ENCODE measurements around the gene ARPP21. TPM values are rescaled to one million over a fixed set of nuclear protein-coding genes. Genes with fewer than 3 reads are reported as not detected.
A peak's percentile ranks its signal among the peaks of the same experiment; 100 is the strongest.

Gene ARPP21
- polyA plus RNA-seq, 6 donors from 2014 or later = 0.82 to 1.4 TPM; not detected in 4

DNA sequence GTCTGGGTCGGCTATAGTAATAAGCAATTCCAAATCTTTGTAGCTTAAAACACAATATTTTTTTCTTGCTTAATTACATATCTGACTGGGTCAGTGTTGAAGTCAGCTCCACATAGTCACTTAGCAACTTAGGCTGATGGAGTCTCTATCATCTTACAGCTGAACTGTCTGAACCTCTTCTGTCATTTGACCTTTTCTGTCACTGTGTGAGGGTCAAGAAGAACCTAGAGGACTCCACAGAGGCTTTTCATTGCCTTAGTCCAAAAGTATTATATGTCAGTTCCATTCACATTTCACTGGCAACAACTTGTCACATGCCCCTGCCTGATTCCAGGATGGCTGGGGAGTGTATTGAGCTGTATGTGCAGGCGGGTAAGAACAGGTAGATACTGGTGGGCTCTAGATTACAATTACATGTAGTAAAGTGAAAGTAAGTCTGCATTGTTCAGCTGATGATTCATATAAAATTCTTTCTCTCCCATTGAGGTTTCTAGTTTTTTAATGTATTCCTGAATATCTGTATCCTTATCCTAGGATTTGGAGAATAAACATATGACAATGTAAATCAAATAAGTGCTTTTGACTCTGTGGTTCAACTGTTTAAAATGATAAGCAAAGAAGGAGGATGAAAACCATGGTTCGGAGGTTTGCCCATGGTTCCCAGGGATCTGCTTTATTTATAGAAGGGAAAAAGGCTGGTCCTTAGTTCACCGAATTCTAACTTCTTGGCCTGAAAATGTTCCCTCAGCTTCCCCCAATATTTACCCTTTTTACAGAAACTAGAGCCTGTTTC lies 5.8 kb upstream of the ARPP21 start:
- no peak for DNase-seq
- Mint-ChIP-seq H3K4me3 (no peak overlapping the region), H3K4me1 (peaks cover 0 to 1% (median 1%) of the 10 kb centered on the region in 3 donors), H3K9me3 (peaks cover 0 to 6% (median 0%) of the 10 kb centered on the region in 7 donors), H3K27me3 (peaks cover 6 to 8% (median 6%) of the 10 kb centered on the region in 3 donors), H3K36me3 (no peaks in the 10 kb centered on the region), H3K27ac (no peak overlapping the region)
- no peak for ATAC-seq (ENCODE audit: low read depth in 2 of 2)

DNA sequence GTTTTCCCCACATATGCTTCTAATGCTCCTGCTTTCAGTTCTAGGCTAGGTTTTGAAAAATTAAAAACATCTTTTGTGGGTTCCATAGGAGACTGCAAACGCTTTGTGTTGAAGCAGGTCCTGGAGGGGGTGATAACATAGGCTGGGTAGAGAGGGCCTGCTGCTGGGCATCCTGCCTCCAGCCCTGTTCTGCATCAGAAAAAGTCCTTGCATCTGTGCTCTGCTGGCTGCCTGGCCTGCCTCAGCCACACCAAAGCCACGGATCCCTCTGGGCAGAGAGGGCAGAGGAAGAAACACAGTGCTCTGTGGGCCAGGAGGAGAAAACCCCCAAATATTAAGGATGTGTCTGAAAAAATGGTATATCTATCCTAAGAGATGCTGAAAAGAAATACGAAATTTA lies 3.9 kb upstream of the ARPP21 start:
- H3K4me3 Mint-ChIP-seq = no peak overlapping the region
- DNase-seq (no peak), ATAC-seq (ENCODE audit: low read depth in 2 of 2) (no peak)
- peaks cover 0 to 6% (median 0%) of the 10 kb centered on the region in 7 donors for H3K9me3 Mint-ChIP-seq
- peaks cover 21 to 25% (median 23%) of the 10 kb centered on the region in 3 donors for H3K27me3 Mint-ChIP-seq
- no peak overlapping the region for H3K27ac Mint-ChIP-seq
- peaks cover 11 to 19% (median 16%) of the 10 kb centered on the region in 3 donors for H3K4me1 Mint-ChIP-seq
- H3K36me3 Mint-ChIP-seq = no peaks in the 10 kb centered on the region

DNA sequence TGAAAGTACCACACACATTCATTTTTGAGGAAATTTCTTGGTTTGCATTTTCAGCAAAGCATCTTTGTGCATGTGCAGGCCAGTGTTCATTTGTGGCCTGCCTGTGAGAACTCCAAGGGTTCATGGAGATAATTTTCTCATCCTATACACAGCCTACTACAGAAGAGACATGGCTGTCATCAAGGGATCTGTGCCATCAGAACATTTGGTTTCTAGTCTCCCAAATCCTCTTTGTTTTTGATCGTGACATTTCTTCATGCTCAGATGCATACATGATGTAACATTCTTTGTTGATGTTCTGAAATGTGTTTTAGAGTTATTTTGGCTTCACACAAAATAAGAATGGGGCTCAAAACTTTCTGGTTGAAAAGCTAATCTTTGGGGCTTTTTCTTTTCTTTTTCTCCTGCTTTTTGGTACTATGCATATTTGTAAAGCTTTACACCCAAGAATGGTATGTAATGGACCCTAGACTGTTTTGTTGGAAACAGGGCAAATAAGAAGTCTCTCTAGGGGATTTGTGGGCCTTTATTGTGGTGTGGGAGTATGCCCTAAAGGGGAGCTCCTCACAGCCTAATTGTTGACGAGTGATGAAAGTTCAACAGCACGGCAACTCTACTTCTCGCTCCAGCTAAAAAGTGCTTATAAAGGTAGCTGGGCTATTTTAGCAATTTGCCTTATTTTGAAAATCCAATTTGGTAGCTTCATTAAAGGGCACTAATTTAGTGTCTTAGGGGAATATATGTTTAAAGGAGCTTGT lies 3.2 kb upstream of the ARPP21 start:
- Mint-ChIP-seq H3K27me3 (peaks cover 28 to 32% (median 29%) of the 10 kb centered on the region in 3 donors), H3K27ac (no peak overlapping the region), H3K4me1 (peaks cover 14 to 26% (median 19%) of the 10 kb centered on the region in 3 donors), H3K4me3 (no peak overlapping the region), H3K9me3 (peaks cover 0 to 6% (median 0%) of the 10 kb centered on the region in 7 donors), H3K36me3 (no peaks in the 10 kb centered on the region)
- ATAC-seq (ENCODE audit: low read depth in 2 of 2) = no peak
- no peak for DNase-seq

DNA sequence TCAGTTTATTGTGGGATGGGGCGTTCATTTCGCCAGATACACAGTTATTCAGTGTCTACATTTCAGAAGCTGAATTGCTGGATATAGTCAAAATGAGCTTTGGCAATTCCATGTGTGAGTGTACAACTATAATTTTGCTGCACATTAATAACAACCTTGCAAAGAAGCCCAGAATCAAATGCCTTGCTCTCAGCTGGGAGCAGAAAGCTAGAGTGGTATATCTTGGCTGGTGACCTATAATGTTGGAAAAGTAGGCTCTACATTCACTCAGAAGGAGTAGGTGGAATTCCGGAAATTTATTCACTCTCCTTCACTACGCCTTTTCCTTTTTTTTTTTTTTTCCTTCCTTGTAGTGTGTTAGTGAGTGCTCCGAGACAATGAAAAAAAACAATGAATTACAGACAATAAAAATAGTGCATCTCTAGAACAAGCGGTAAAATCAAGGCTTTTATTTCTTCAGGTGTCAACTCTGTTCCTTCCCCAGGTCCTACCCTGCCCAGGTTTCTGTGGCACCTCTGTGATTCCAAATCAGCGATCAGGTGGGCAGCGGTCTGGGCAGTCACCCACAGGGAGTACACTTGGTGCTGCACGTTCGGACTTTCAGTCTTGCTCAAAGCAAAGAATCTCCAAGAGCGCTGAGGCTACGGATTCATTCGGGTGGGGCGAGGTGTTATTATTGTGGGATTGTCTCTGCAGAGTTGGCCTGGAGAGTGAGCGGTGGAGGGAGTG lies 910 bp upstream of the ARPP21 start:
- Mint-ChIP-seq H3K4me1 (peaks cover 17 to 33% (median 29%) of the 10 kb centered on the region in 3 donors), H3K27ac (peak overlapping the region in 1 of 6 donors; percentile 28), H3K4me3 (peak overlapping the region; percentile 68 to 100 (median 87)), H3K27me3 (peaks cover 29 to 35% (median 34%) of the 10 kb centered on the region in 3 donors), H3K36me3 (no peaks in the 10 kb centered on the region), H3K9me3 (peaks cover 0 to 6% (median 0%) of the 10 kb centered on the region in 7 donors)
- DNase-seq (no peak), ATAC-seq (ENCODE audit: low read depth in 2 of 2) (no peak)

DNA sequence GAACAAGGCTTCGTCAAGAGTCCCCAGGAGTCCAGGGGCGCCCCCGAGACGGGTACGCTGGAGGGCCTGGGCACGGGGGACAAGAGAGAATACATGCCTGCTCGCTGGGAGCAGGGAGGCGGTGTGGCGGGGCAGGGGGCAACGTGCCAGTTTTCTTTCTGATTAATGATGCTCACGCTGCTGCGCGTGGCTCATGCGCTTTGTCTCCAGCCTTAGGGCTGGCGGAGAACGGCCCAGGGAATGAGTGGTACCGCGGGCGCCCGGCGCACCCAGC lies 408 bp upstream of the ARPP21 start:
- no peaks in the 10 kb centered on the region for H3K36me3 Mint-ChIP-seq
- H3K4me3 Mint-ChIP-seq = peak overlapping the region; percentile 68 to 100 (median 87)
- H3K27ac Mint-ChIP-seq = no peak overlapping the region
- peaks cover 17 to 33% (median 29%) of the 10 kb centered on the region in 3 donors for H3K4me1 Mint-ChIP-seq
- DNase-seq (no peak), ATAC-seq (ENCODE audit: low read depth in 2 of 2) (peak in 1 of 2 donors; percentile 42)
- H3K9me3 Mint-ChIP-seq = peaks cover 0 to 6% (median 0%) of the 10 kb centered on the region in 7 donors
- H3K27me3 Mint-ChIP-seq = peaks cover 29 to 35% (median 34%) of the 10 kb centered on the region in 3 donors

DNA sequence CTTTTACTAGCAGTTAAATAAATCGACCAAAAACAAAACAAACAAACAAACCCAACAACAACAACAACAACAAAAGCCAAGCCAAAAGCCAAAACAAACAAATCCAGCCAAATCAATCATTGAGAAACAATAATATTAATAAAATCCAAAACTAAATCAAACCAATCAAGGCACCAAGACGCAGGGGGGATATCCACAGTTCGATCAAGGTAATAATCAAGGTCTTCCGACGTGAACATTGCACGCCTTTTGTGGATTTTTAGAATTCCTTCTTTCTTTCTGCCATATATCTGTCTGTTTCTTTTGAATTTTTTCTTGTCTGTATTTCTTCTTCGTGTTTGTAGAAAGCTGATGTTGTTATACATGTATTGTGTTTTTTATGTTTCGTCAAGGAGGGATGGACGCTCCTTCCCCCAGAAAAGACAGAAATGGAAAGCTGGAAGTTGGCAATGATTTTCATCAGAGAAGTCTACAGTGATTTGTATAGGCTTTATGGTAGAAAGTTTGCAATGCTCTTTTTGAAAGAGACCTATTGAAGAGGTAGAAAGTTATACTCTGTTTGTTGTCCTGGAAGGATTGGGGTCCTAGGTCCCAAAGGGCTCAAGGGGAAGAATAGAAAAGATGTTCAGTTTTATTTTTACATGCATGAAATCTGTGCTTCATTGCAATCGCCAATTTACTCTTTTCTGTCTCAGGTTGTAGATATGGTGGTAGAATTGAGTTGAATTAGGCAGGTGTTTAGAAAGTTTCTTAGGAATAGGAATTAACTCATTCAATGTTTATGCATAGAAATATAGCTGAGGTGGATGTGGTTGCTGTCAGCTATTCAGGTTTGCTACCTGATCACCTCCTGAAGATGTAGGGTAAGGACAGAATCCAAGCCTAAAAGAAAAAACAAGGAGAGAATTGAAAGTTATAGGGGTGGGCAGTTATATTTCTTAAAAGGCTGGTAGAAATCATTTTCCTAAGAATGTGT lies 1.2 kb downstream of the ARPP21 start:
- H3K27ac Mint-ChIP-seq = no peak overlapping the region
- peaks cover 17 to 33% (median 29%) of the 10 kb centered on the region in 3 donors for H3K4me1 Mint-ChIP-seq
- no peak for DNase-seq
- H3K27me3 Mint-ChIP-seq = peaks cover 29 to 35% (median 34%) of the 10 kb centered on the region in 3 donors
- no peak for ATAC-seq (ENCODE audit: low read depth in 2 of 2)
- no peaks in the 10 kb centered on the region for H3K36me3 Mint-ChIP-seq
- peak overlapping the region; percentile 80 to 100 (median 92) for H3K4me3 Mint-ChIP-seq
- peaks cover 0 to 6% (median 0%) of the 10 kb centered on the region in 7 donors for H3K9me3 Mint-ChIP-seq

DNA sequence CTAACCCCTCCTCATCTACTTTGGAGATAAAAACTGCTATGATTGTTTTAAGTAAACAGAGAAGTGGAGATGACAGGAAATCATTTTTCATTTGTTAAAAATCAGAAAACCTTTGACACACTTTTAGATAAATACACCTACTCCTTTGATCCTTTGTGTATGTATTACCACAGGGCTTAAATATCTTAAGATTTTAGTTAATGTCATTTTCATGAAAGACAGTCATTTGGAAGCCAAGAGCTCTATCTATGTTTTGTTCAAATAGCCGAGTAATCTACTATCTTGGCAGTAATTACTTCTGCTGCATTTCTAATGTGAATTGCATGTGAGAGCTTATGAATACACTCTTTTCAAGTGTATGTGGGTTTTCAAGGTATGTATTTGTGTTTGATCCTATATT lies 2.0 kb downstream of the ARPP21 start:
- no peak overlapping the region for H3K27ac Mint-ChIP-seq
- H3K4me1 Mint-ChIP-seq = peaks cover 17 to 33% (median 29%) of the 10 kb centered on the region in 3 donors
- no peaks in the 10 kb centered on the region for H3K36me3 Mint-ChIP-seq
- H3K9me3 Mint-ChIP-seq = peaks cover 0 to 6% (median 0%) of the 10 kb centered on the region in 7 donors
- ATAC-seq (ENCODE audit: low read depth in 2 of 2) (no peak), DNase-seq (no peak)
- peak overlapping the region in 5 of 8 donors; percentile 5 to 100 (median 88) for H3K4me3 Mint-ChIP-seq
- H3K27me3 Mint-ChIP-seq = peaks cover 29 to 35% (median 34%) of the 10 kb centered on the region in 3 donors

DNA sequence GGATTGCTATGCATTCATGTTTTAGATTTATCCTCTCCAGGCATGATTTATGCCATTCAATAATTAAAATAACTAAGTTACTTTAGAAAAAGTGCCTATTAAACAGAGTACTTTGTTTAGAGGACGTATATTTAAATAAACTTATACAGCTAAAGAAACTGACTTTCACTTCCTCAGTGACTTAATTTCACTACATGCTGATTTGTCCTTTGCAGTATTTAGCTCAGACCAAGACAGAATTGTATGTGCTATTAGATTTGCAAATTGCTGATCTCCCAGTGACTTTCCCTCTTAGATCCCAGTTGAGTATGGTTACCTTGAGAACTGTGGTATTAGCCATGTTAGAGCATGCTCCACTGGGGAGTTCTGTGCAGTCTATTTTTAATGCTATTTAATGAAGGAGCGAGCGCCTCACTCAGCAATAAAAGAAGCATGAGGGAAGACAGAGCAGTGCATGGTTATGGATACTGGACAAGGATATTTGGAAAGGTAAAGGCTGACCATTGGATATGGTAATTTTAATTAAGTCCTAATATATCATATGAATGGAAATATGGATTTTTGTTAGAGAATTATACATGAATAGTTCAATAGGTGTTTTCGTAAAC lies 2.7 kb downstream of the ARPP21 start:
- Mint-ChIP-seq H3K36me3 (no peaks in the 10 kb centered on the region), H3K27me3 (peaks cover 29 to 35% (median 34%) of the 10 kb centered on the region in 3 donors), H3K4me3 (peak overlapping the region in 4 of 8 donors; percentile 4 to 55 (median 46)), H3K4me1 (peaks cover 17 to 33% (median 29%) of the 10 kb centered on the region in 3 donors), H3K27ac (peak overlapping the region in 1 of 6 donors; percentile 17), H3K9me3 (peaks cover 0 to 6% (median 0%) of the 10 kb centered on the region in 7 donors)
- peak; percentile 33 to 38 for ATAC-seq (ENCODE audit: low read depth in 2 of 2)
- no peak for DNase-seq

DNA sequence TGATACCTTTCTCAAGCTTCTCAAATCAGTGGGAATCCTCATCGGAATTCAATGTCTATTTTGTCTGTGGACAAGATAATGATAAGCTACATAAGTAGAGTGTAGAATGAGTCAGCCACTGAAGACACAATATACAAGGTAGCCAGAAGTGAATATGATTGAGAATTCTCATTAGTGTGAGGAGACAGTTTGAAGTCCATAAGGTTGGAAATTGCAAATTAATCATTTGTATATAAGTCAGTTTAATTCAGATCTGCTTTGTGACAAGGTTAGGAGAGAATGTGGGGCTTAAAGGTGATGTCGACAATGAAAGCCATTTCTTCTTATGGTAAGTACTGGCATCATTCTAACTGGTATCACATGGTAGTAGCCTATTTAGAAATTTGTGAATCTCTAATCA lies 4.2 kb downstream of the ARPP21 start:
- H3K9me3 Mint-ChIP-seq = peaks cover 0 to 4% (median 0%) of the 10 kb centered on the region in 7 donors
- H3K27ac Mint-ChIP-seq = no peak overlapping the region
- H3K27me3 Mint-ChIP-seq = peaks cover 24 to 28% (median 27%) of the 10 kb centered on the region in 3 donors
- DNase-seq (no peak), ATAC-seq (ENCODE audit: low read depth in 2 of 2) (no peak)
- peaks cover 17 to 32% (median 28%) of the 10 kb centered on the region in 3 donors for H3K4me1 Mint-ChIP-seq
- no peaks in the 10 kb centered on the region for H3K36me3 Mint-ChIP-seq
- H3K4me3 Mint-ChIP-seq = no peak overlapping the region

DNA sequence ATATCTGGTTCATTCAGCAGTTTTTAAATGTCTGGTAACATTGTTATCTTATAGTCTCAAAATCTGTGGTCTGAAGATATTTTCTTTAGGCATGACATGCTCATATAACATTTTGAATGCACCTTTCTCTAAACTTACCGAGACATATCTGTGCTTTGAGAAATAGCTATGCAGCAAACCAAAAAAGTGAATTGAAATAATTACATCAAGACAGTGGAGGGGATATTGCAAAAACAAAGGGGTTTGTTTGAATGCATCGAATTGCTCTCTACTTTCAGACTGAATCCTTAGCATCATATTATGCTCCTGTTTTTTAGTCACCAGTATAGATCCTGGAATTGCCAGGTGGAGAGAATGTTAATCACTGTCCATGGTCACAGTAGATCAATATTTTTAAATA lies 5.1 kb downstream of the ARPP21 start:
- Mint-ChIP-seq H3K9me3 (no peaks in the 10 kb centered on the region), H3K27ac (no peak overlapping the region), H3K4me1 (peaks cover 16 to 24% (median 21%) of the 10 kb centered on the region in 3 donors), H3K4me3 (no peak overlapping the region), H3K27me3 (peaks cover 16 to 20% (median 19%) of the 10 kb centered on the region in 3 donors), H3K36me3 (no peaks in the 10 kb centered on the region)
- DNase-seq (no peak), ATAC-seq (ENCODE audit: low read depth in 2 of 2) (no peak)

DNA sequence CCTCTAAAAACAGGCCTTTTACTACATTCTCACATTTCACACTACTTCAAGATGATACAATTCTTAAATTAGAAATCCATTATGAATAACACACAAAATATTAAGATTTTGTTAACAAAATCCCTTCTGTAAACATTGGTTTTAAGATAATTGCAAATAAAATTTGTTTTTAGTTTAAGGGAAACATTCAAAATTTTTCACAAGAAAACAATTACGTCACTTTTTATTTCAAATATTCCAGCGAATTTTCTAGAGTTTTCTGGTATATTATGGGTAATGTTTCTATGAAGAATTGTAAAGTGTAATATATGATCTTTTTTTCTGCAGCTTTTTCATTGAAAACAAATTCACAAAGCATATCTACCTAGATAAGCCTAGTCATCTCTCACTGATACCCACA lies 5.9 kb downstream of the ARPP21 start:
- DNase-seq (no peak), ATAC-seq (ENCODE audit: low read depth in 2 of 2) (no peak)
- no peak overlapping the region for H3K27ac Mint-ChIP-seq
- H3K36me3 Mint-ChIP-seq = no peaks in the 10 kb centered on the region
- peaks cover 9 to 16% (median 11%) of the 10 kb centered on the region in 3 donors for H3K27me3 Mint-ChIP-seq
- H3K4me1 Mint-ChIP-seq = peaks cover 8 to 17% (median 15%) of the 10 kb centered on the region in 3 donors
- H3K4me3 Mint-ChIP-seq = no peak overlapping the region
- H3K9me3 Mint-ChIP-seq = no peaks in the 10 kb centered on the region

DNA sequence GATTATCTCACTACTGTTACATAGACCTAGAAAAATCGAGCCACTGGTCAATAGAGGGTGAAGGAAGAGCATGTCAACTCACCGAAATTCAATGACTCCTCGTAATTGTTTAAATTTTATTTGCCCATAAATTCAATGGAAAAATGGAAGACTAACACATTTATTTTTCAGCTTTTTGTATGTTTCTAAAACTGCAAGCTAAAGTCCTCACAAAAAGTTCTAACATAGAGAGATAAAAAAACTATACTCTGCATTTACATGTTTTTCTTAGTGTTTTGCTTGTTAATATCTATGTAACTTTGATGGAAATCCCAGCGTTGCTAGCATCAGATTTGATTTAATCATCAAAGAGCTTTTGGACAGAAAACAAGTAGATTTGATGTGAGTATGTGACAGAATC lies 6.8 kb downstream of the ARPP21 start:
- Mint-ChIP-seq H3K9me3 (no peaks in the 10 kb centered on the region), H3K36me3 (no peaks in the 10 kb centered on the region), H3K27me3 (peaks cover 0 to 7% (median 2%) of the 10 kb centered on the region in 3 donors), H3K27ac (no peak overlapping the region), H3K4me1 (peaks cover 3 to 10% (median 8%) of the 10 kb centered on the region in 3 donors), H3K4me3 (no peak overlapping the region)
- DNase-seq = no peak
- ATAC-seq (ENCODE audit: low read depth in 2 of 2) = no peak
